Activated CD4-positive, alpha-beta memory T cell treated with anti-CD3 and anti-CD28 coated beads for 36 hours (primary cell): ENCODE results near the gene ITM2C. TPM values are rescaled to one million over a fixed set of nuclear protein-coding genes. Genes with fewer than 3 reads are reported as not detected.

ENCODE experiments used
- CTCF ChIA-PET: fragments of 350-600 bp; sonication (Branson Sonifier 250); formaldehyde crosslinking; loops from one replicate; lab custom pipeline; 2021; ENCODE audit warnings: antibody characterized with exemption, inconsistent platforms; lab: Charles Lee
- POLR2A ChIA-PET: fragments of 350-600 bp; sonication (Branson Sonifier 250); formaldehyde crosslinking; loops from one replicate; lab custom pipeline; 2021; ENCODE audit warnings: antibody characterized with exemption; lab: Charles Lee
- DNase-seq: peaks from one replicate; pipeline ENCODE4 v3.0.0-alpha.2; 2020
- H3K27ac Mint-ChIP-seq: one replicate; pipeline ENCODE4 v1.8.0; 2021; ENCODE audit warnings: mixed read lengths
- H3K27me3 Mint-ChIP-seq: one replicate; pipeline ENCODE4 v1.8.0; 2021; ENCODE audit warnings: mixed read lengths
- H3K36me3 Mint-ChIP-seq: one replicate; pipeline ENCODE4 v1.8.0; 2021; ENCODE audit warnings: mixed read lengths
- H3K4me1 Mint-ChIP-seq: one replicate; pipeline ENCODE4 v1.8.0; 2021; ENCODE audit warnings: low read depth, mixed read lengths
- H3K4me3 Mint-ChIP-seq: one replicate; pipeline ENCODE4 v1.8.0; 2021; ENCODE audit warnings: mild to moderate bottlenecking, mixed read lengths
- H3K9me3 Mint-ChIP-seq: one replicate; pipeline ENCODE4 v1.8.0; 2021; ENCODE audit warnings: mixed read lengths
- intact Hi-C: fragments of 100-400 bp; cut with micrococcal nuclease; formaldehyde crosslinking; loops from one replicate; pipeline ENCODE4 v1.15.1; 2023
- total RNA-seq, 2 experiments: library from RNA; stranded (reverse); gene quantifications; one replicate each; pipeline ENCODE4 v1.2.3, GENCODE V29; 2021

ITM2C gene
- total RNA-seq, 2 experiments from 2014 or later, result 19.5 to 23.0 TPM

GRCh38 chr2:230828272-230828961 is 36.3 kb upstream of the ITM2C start:
- ChIA-PET CTCF (interaction anchor here (0.9 to 1.8 kb wide), 2 partner anchors 19 to 224 kb away, joined by 3 to 5 read pairs; no protein-coding TSS in a partner anchor), POLR2A (no interaction called here)
- intact Hi-C loops, result loop anchor here (5.0 kb wide), 1 partner anchor 84 kb away; no protein-coding TSS in a partner anchor
- Mint-ChIP-seq H3K4me3 (peak overlapping the region; percentile 17), H3K36me3 (no peaks in the 10 kb centered on the region), H3K27me3 (peaks cover 49% of the 10 kb centered on the region), H3K27ac (no peak overlapping the region), H3K4me1 (peaks cover 9% of the 10 kb centered on the region), H3K9me3 (no peaks in the 10 kb centered on the region)
- no peak for DNase-seq

- Mint-ChIP-seq H3K4me3 (no peak overlapping the region), H3K9me3 (no peaks in the 10 kb centered on the region), H3K27me3 (peaks cover 49% of the 10 kb centered on the region), H3K4me1 (peaks cover 7% of the 10 kb centered on the region), H3K27ac (no peak overlapping the region), H3K36me3 (no peaks in the 10 kb centered on the region)
- intact Hi-C loops, result loop anchor here (5.0 kb wide), 1 partner anchor 83 kb away; no protein-coding TSS in a partner anchor
- CTCF ChIA-PET, result interaction anchor here (0.9 to 1.6 kb wide), 2 partner anchors 19 to 21 kb away, joined by 3 to 5 read pairs; no protein-coding TSS in a partner anchor
- POLR2A ChIA-PET, result no interaction called here
- DNase-seq, result no peak
Measured at GRCh38 chr2:230829293-230829692, 35.4 kb upstream of the ITM2C start.

DNA sequence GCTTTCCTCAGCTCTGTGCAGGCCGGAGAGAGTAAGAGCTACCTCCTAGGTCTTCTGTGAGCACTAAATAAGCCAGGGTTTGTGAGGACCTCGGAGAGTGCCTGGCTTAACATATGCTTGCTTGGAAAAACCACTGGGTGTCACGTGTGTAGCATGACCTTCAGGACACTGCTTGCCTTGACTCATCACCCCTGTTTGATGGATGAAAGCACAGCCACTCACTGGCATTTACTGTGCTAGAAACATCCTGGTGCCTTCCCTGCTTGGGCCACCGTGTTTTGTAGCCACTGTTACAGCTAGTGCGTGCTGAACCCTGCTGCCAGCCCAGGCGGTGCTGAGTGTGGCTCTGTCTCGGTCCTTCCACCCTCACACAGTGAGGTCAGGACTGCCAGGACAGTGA is 34.8 kb upstream of the ITM2C start:
- POLR2A ChIA-PET, result no interaction called here
- Mint-ChIP-seq H3K4me1 (peaks cover 4% of the 10 kb centered on the region), H3K27ac (no peak overlapping the region), H3K27me3 (peaks cover 47% of the 10 kb centered on the region), H3K4me3 (no peak overlapping the region), H3K36me3 (no peaks in the 10 kb centered on the region), H3K9me3 (no peaks in the 10 kb centered on the region)
- intact Hi-C loops, result loop anchor here (5.0 kb wide), 1 partner anchor 82 kb away; no protein-coding TSS in a partner anchor
- DNase-seq, result no peak
- CTCF ChIA-PET, result interaction anchor here (1.3 to 1.6 kb wide), 2 partner anchors 19 to 21 kb away, joined by 5 to 8 read pairs; no protein-coding TSS in a partner anchor

DNA sequence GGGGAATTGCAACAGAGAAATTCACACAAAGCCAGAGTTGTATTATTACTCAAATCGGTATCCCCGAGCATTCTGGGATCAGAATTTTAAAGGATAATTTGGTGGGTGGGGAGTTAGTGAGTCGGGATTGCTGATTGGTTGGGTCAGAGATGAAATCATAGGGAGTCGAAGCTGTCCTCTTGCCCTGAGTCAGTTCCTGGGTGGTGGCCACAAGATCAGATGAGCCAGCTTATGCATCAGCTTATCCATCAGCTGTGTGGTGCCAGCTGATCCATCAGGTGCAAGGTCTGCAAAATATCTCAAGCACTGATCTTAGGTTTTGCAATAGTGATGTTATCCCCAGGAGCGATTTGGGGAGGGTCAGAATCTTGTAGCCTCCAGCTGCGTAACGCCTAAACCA is 34.3 kb upstream of the ITM2C start:
- intact Hi-C loops, result no loop called here
- ChIA-PET POLR2A (no interaction called here), CTCF (interaction anchor here (1.3 to 1.6 kb wide), 2 partner anchors 18 to 20 kb away, joined by 5 to 8 read pairs; no protein-coding TSS in a partner anchor)
- Mint-ChIP-seq H3K4me1 (peaks cover 4% of the 10 kb centered on the region), H3K36me3 (no peaks in the 10 kb centered on the region), H3K27ac (no peak overlapping the region), H3K4me3 (no peak overlapping the region), H3K27me3 (peaks cover 45% of the 10 kb centered on the region), H3K9me3 (no peaks in the 10 kb centered on the region)
- peak; percentile 52 for DNase-seq

DNA sequence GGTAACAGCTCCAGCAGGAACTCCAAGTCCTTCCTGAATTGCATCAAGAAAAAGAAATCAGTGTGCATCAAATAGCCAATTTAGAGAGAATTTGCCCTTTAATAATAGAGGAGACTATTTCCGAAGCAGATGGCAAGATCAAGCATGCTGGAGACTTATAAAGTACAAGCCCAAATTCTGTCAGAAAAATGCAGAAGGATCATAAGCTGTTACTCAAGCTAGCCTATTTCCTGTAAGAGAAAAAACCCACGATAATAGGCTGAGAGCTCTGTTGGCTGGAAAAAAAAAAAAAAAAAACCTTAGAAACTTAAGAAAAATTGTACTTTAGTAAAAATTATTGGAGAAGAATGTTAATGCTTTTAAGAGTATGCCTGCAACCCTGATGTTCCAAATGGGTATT is 24.4 kb upstream of the ITM2C start:
- peaks cover 10% of the 10 kb centered on the region for H3K9me3 Mint-ChIP-seq
- no peak overlapping the region for H3K4me3 Mint-ChIP-seq
- H3K36me3 Mint-ChIP-seq, result no peaks in the 10 kb centered on the region
- ChIA-PET POLR2A (no interaction called here), CTCF (interaction anchor here (1.2 to 3.9 kb wide), 3 partner anchors 16 to 147 kb away, joined by 3 to 19 read pairs (median 4); no protein-coding TSS in a partner anchor)
- H3K27me3 Mint-ChIP-seq, result peaks cover 15% of the 10 kb centered on the region
- intact Hi-C loops, result no loop called here
- no peak for DNase-seq
- H3K27ac Mint-ChIP-seq, result no peak overlapping the region
- H3K4me1 Mint-ChIP-seq, result peaks cover 6% of the 10 kb centered on the region

GRCh38 chr2:230842473-230842872 is 22.3 kb upstream of the ITM2C start:
- no peaks in the 10 kb centered on the region for H3K36me3 Mint-ChIP-seq
- H3K27ac Mint-ChIP-seq, result no peak overlapping the region
- ChIA-PET POLR2A (no interaction called here), CTCF (interaction anchor here (1.2 kb wide), 1 partner anchor 18 kb away, joined by 6 read pairs; no protein-coding TSS in a partner anchor)
- intact Hi-C loops, result no loop called here
- no peak for DNase-seq
- peaks cover 12% of the 10 kb centered on the region for H3K4me1 Mint-ChIP-seq
- no peak overlapping the region for H3K4me3 Mint-ChIP-seq
- peaks cover 23% of the 10 kb centered on the region for H3K27me3 Mint-ChIP-seq
- H3K9me3 Mint-ChIP-seq, result peaks cover 10% of the 10 kb centered on the region

- intact Hi-C loops, result no loop called here
- Mint-ChIP-seq H3K27ac (no peak overlapping the region), H3K9me3 (peaks cover 10% of the 10 kb centered on the region), H3K4me3 (no peak overlapping the region), H3K27me3 (peaks cover 23% of the 10 kb centered on the region), H3K36me3 (no peaks in the 10 kb centered on the region), H3K4me1 (peaks cover 18% of the 10 kb centered on the region)
- ChIA-PET POLR2A (no interaction called here), CTCF (interaction anchor here (1.2 kb wide), 1 partner anchor 19 kb away, joined by 6 read pairs; no protein-coding TSS in a partner anchor)
- no peak for DNase-seq
Measured at GRCh38 chr2:230843132-230843531, 21.6 kb upstream of the ITM2C start.

- H3K4me3 Mint-ChIP-seq, result no peak overlapping the region
- H3K9me3 Mint-ChIP-seq, result no peaks in the 10 kb centered on the region
- intact Hi-C loops, result no loop called here
- peaks cover 36% of the 10 kb centered on the region for H3K27me3 Mint-ChIP-seq
- no peak overlapping the region for H3K27ac Mint-ChIP-seq
- CTCF ChIA-PET, result interaction anchor here (0.6 to 8.8 kb wide), 4 partner anchors 19 to 223 kb away, joined by 5 to 79 read pairs (median 28); partner anchors contain the start of gene ITM2C
- peaks cover 22% of the 10 kb centered on the region for H3K4me1 Mint-ChIP-seq
- H3K36me3 Mint-ChIP-seq, result no peaks in the 10 kb centered on the region
- no peak for DNase-seq
- POLR2A ChIA-PET, result no interaction called here
Measured at GRCh38 chr2:230846360-230846759, 18.4 kb upstream of the ITM2C start.

- Mint-ChIP-seq H3K27ac (peak overlapping the region; percentile 33), H3K27me3 (peaks cover 31% of the 10 kb centered on the region), H3K9me3 (no peaks in the 10 kb centered on the region), H3K4me3 (peak overlapping the region; percentile 21), H3K36me3 (no peaks in the 10 kb centered on the region), H3K4me1 (peaks cover 20% of the 10 kb centered on the region)
- intact Hi-C loops, result loop anchor here (1.0 to 2.0 kb wide), 5 partner anchors 17 to 139 kb away; partner anchors contain the start of gene ITM2C
- ChIA-PET CTCF (interaction anchor here (0.5 to 8.8 kb wide), 24 partner anchors 9 to 595 kb away, joined by 3 to 79 read pairs (median 4); partner anchors contain the start of genes GPR55 and ITM2C), POLR2A (interaction anchor here (1.2 kb wide), 1 partner anchor 13 kb away, joined by 5 read pairs; no protein-coding TSS in a partner anchor)
- DNase-seq, result peak; percentile 96
Measured at GRCh38 chr2:230847883-230848388, 16.8 kb upstream of the ITM2C start.

GRCh38 chr2:230849633-230850357 is 14.9 kb upstream of the ITM2C start:
- no peak overlapping the region for H3K27ac Mint-ChIP-seq
- H3K4me3 Mint-ChIP-seq, result no peak overlapping the region
- ChIA-PET CTCF (interaction anchor here (0.9 to 8.8 kb wide), 10 partner anchors 13 to 137 kb away, joined by 3 to 79 read pairs (median 6); partner anchors contain the start of gene ITM2C), POLR2A (no interaction called here)
- peaks cover 33% of the 10 kb centered on the region for H3K27me3 Mint-ChIP-seq
- H3K36me3 Mint-ChIP-seq, result no peaks in the 10 kb centered on the region
- peak; percentile 82 for DNase-seq
- peaks cover 16% of the 10 kb centered on the region for H3K4me1 Mint-ChIP-seq
- H3K9me3 Mint-ChIP-seq, result no peaks in the 10 kb centered on the region
- intact Hi-C loops, result loop anchor here (2.0 kb wide), 1 partner anchor 15 kb away; the partner anchor contains the start of gene ITM2C

- POLR2A ChIA-PET, result no interaction called here
Measured at GRCh38 chr2:230850358-230850658, 14.4 kb upstream of the ITM2C start.

More at GRCh38 chr2:230850358-230850658, 14.4 kb upstream of the ITM2C start:
- no peaks in the 10 kb centered on the region for H3K9me3 Mint-ChIP-seq
- H3K4me1 Mint-ChIP-seq, result peaks cover 16% of the 10 kb centered on the region
- H3K36me3 Mint-ChIP-seq, result no peaks in the 10 kb centered on the region
- H3K27ac Mint-ChIP-seq, result no peak overlapping the region
- no peak for DNase-seq
- peaks cover 33% of the 10 kb centered on the region for H3K27me3 Mint-ChIP-seq
- CTCF ChIA-PET, result interaction anchor here (0.7 to 8.8 kb wide), 13 partner anchors 13 to 145 kb away, joined by 3 to 79 read pairs (median 3); partner anchors contain the start of gene SPATA3
- intact Hi-C loops, result no loop called here
- H3K4me3 Mint-ChIP-seq, result no peak overlapping the region
